WERI-Rb-1 (cell line): ENCODE data around the gene SRCIN1.
A peak's percentile ranks its signal among the peaks of the same experiment; 100 is the strongest.

Experiments used
- DNase-seq: peaks from one replicate; pipeline ENCODE4 v3.0.0-alpha.2; 2020
- H3K27ac ChIP-seq: fragments of 250-450 bp; sonication (Bioruptor Pico); 2 replicates; pipeline ENCODE4 v1.5.1; 2020; ENCODE audit warnings: mild to moderate bottlenecking, moderate library complexity
- H3K27me3 ChIP-seq: fragments of 250-450 bp; sonication (Bioruptor Pico); 2 replicates; pipeline ENCODE4 v1.5.1; 2021; ENCODE audit warnings: mild to moderate bottlenecking, low read depth, moderate library complexity; ENCODE audit not compliant: insufficient read depth, severe bottlenecking
- H3K36me3 ChIP-seq: fragments of 250-450 bp; sonication (Bioruptor Pico); 2 replicates; pipeline ENCODE4 v1.5.1; 2020; ENCODE audit warnings: mild to moderate bottlenecking, moderate library complexity
- H3K4me3 ChIP-seq: 2 replicates; pipeline ENCODE4 v1.5.1; 2011; ENCODE audit warnings: low read depth, mild to moderate bottlenecking, control low read depth, low read length
- H3K9me3 ChIP-seq: fragments of 250-450 bp; sonication (Bioruptor Pico); 2 replicates; pipeline ENCODE4 v1.5.1; 2021; ENCODE audit warnings: mild to moderate bottlenecking, moderate library complexity; ENCODE audit not compliant: severe bottlenecking
- TF ChIP-seq, protein P1 (sequence below): IDR thresholded peaks from 2 replicates; pipeline ENCODE4 v1.5.1; 2011; ENCODE audit warnings: low read depth, mild to moderate bottlenecking, control low read depth, inconsistent platforms, low read length

SRCIN1 gene

DNA sequence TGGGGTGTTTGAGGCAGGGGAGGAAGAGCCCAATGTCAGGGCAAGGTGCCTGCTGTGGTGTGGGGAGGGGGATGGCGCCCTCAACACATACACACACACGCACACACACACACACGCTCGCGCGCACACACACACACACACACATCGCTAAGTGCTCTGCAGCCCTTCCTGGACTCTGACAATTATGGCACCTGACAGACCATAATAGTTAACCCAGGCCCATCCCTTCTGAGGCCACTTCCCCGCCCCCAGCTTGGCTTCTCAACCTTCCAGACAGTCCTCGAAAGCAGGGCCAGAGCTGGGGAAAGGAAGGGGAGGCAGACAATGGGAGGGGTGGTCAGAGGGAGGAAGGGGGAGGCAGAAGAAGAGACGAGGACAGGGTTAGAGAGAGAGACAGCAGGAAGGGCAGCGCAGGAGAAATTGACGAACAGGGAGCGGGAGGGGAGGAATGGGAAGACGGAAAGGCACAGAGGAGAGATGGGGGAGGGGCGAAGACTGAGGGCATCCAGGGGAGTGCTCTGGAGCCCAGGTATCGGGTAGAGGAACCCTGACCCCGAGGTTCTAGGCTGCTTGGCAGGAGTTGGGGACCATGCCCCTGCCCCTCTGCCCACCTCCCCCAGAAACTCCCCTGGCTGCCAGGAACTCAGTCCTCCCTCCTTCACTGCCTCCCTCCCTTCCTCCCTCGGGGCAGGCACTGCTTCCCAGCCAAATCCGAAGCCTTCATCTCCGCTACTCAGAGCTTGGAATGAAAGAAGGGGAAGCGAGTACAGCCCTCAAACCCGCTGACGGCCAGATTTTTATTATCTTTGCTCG, 4.0 kb downstream of the SRCIN1 start:
- TF ChIP-seq, protein P1, sequence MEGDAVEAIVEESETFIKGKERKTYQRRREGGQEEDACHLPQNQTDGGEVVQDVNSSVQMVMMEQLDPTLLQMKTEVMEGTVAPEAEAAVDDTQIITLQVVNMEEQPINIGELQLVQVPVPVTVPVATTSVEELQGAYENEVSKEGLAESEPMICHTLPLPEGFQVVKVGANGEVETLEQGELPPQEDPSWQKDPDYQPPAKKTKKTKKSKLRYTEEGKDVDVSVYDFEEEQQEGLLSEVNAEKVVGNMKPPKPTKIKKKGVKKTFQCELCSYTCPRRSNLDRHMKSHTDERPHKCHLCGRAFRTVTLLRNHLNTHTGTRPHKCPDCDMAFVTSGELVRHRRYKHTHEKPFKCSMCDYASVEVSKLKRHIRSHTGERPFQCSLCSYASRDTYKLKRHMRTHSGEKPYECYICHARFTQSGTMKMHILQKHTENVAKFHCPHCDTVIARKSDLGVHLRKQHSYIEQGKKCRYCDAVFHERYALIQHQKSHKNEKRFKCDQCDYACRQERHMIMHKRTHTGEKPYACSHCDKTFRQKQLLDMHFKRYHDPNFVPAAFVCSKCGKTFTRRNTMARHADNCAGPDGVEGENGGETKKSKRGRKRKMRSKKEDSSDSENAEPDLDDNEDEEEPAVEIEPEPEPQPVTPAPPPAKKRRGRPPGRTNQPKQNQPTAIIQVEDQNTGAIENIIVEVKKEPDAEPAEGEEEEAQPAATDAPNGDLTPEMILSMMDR: no peak
- peak; percentile 87 for DNase-seq
- Histone ChIP-seq H3K9me3 (no peaks in the 10 kb centered on the region), H3K36me3 (no peaks in the 10 kb centered on the region), H3K4me3 (peak overlapping the region; percentile 24), H3K27me3 (no peaks in the 10 kb centered on the region), H3K27ac (peak overlapping the region; percentile 83)

DNA sequence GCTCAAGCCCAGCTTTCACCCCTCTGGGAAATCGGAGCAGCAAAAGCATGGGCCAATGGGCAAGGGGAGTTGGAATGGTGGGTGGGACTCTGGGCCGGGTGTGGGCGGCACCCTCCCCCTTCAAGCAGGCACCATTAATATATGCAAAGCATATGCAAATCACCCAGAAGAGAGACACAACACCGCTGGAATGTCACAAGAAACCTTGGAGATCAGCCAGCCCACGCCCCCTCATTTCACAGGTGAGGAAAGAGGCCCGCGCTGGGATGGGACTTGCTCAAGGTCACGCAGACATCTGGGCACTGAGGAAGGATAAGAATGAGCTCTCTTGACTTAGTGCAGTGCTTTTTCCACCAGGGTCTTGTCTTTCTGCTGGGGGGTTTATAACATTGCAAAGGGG, 4.8 kb downstream of the SRCIN1 start:
- H3K27ac ChIP-seq: peak overlapping the region; percentile 83
- H3K27me3 ChIP-seq: no peaks in the 10 kb centered on the region
- no peak overlapping the region for H3K4me3 ChIP-seq
- TF ChIP-seq, protein P1: no peak
- H3K9me3 ChIP-seq: no peaks in the 10 kb centered on the region
- H3K36me3 ChIP-seq: no peaks in the 10 kb centered on the region
- DNase-seq: no peak

DNA sequence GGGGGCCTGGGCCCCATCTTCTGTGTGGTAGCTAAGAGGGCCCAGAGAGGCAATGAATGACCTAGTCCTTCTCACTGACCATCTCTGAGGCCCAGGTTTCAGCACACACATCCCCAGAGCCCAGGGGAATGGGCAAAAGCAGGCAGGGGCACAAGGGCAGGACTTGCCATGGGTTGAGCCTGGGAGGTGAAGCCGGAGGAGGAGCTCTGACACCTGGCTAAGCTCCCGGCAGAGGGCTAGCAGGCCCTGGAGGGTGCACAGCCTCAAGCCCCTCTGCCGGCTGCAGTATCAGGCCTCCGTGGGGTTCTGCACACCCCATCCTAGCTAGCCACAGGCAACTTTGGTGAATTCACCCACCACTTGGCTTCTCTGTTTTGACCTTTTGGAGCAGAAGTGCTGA, 5.3 kb downstream of the SRCIN1 start:
- TF ChIP-seq, protein P1: no peak
- Histone ChIP-seq H3K27me3 (no peaks in the 10 kb centered on the region), H3K27ac (peak overlapping the region; percentile 83), H3K4me3 (no peak overlapping the region), H3K36me3 (no peaks in the 10 kb centered on the region), H3K9me3 (no peaks in the 10 kb centered on the region)
- no peak for DNase-seq

GRCh38 chr17:38599398-38599856, 6.3 kb downstream of the SRCIN1 start:
- peak overlapping the region; percentile 83 for H3K27ac ChIP-seq
- no peaks in the 10 kb centered on the region for H3K27me3 ChIP-seq
- TF ChIP-seq, protein P1: no peak
- no peak overlapping the region for H3K4me3 ChIP-seq
- no peak for DNase-seq
- no peaks in the 10 kb centered on the region for H3K9me3 ChIP-seq
- H3K36me3 ChIP-seq: no peaks in the 10 kb centered on the region

GRCh38 chr17:38598995-38599394, 6.8 kb downstream of the SRCIN1 start:
- peak overlapping the region; percentile 83 for H3K27ac ChIP-seq
- H3K27me3 ChIP-seq: no peaks in the 10 kb centered on the region
- TF ChIP-seq, protein P1: no peak
- no peak overlapping the region for H3K4me3 ChIP-seq
- no peaks in the 10 kb centered on the region for H3K36me3 ChIP-seq
- H3K9me3 ChIP-seq: no peaks in the 10 kb centered on the region
- no peak for DNase-seq
